Breast epithelium (tissue), 4 donors: ENCODE results near the gene BCAS3. TPM values are rescaled to one million over a fixed set of nuclear protein-coding genes. Genes with fewer than 3 reads are reported as not detected.

ENCODE experiments used
- DNase-seq, 2 donors: peaks; one replicate each; pipeline ENCODE4 v3.0.0-alpha.2; 2019; ENCODE audit warnings: low spot score in 2 of 2
- H3K27ac ChIP-seq, 2 donors: fragments of 200-600 bp; sonication (generic) in 1 of 2; one replicate each; pipeline ENCODE4 v1.5.1; 2016 to 2019; ENCODE audit warnings: mild to moderate bottlenecking in 1 of 2
- H3K27me3 ChIP-seq, 2 donors: fragments of 200-600 bp; sonication (generic) in 1 of 2; one replicate each; pipeline versions ENCODE4 v1.5.1 to v1.6.0; 2017 to 2019; ENCODE audit warnings: control low read depth in 1 of 2, mild to moderate bottlenecking in 1 of 2
- H3K36me3 ChIP-seq: fragments of 200-600 bp; one replicate; pipeline ENCODE4 v1.5.1; 2019
- H3K4me1 ChIP-seq, 2 donors: fragments of 200-600 bp; sonication (generic); one replicate each; pipeline ENCODE4 v1.5.1; 2016 to 2019; ENCODE audit warnings: control low read depth in 1 of 2
- H3K4me3 ChIP-seq, 3 donors: fragments of 200-600 bp; sonication (generic); 1 replicate in 2 of 3; 2 replicates in 1 of 3; pipeline ENCODE4 v1.5.1; 2016 to 2019; ENCODE audit warnings: mild to moderate bottlenecking in 3 of 3, moderate library complexity in 2 of 3
- H3K9me3 ChIP-seq, 2 donors: fragments of 200-600 bp; sonication (generic) in 1 of 2; one replicate each; pipeline ENCODE4 v1.5.1; 2016 to 2019; ENCODE audit warnings: control low read depth in 1 of 2
- POLR2A ChIP-seq: fragments of 450-650 bp; IDR thresholded peaks from one replicate; pipeline ENCODE4 v1.6.1; 2016; ENCODE audit warnings: antibody characterized with exemption, mild to moderate bottlenecking, moderate library complexity
- POLR2AphosphoS5 ChIP-seq, 3 donors: sonication (generic); formaldehyde crosslinking; IDR thresholded peaks; one replicate each; pipeline ENCODE4 v1.6.1; 2017; ENCODE audit warnings: antibody characterized with exemption in 3 of 3
- intact Hi-C: fragments of 100-400 bp; cut with DNase I; formaldehyde crosslinking; loops from one replicate; pipeline ENCODE4 v1.15.1; 2023; ENCODE audit warnings: low total_unique reads
- total RNA-seq, 3 donors: library from RNA; depleted of rRNA; stranded (reverse); fragments of >200 nt; gene quantifications; one replicate each; pipeline ENCODE4 v1.1.0, GENCODE V29; 2016
- TF ChIP-seq, protein P1 (sequence below), 3 donors: fragments of 450-650 bp; IDR thresholded peaks; one replicate each; pipeline ENCODE4 v1.5.1; 2016 to 2017; ENCODE audit warnings: antibody characterized with exemption in 3 of 3, mild to moderate bottlenecking in 3 of 3, moderate library complexity in 3 of 3

BCAS3 gene
- total RNA-seq, 3 donors from 2014 or later, result 30.8 to 47.9 (median 31.2) TPM

GRCh38 chr17:61371606-61372005 is 694.0 kb downstream of the BCAS3 start:
- H3K4me3 ChIP-seq, result no peak overlapping the region
- no peak for DNase-seq
- no peaks in the 10 kb centered on the region for H3K27me3 ChIP-seq
- H3K36me3 ChIP-seq, result no peaks in the 10 kb centered on the region
- no peaks in the 10 kb centered on the region for H3K4me1 ChIP-seq
- intact Hi-C loops, result no loop called here
- no peak overlapping the region for H3K27ac ChIP-seq
- no peak for TF ChIP-seq POLR2A
- no peaks in the 10 kb centered on the region for H3K9me3 ChIP-seq

GRCh38 chr17:61372436-61372835 is 694.8 kb downstream of the BCAS3 start:
- H3K4me3 ChIP-seq, result no peak overlapping the region
- intact Hi-C loops, result no loop called here
- H3K27me3 ChIP-seq, result no peaks in the 10 kb centered on the region
- no peak overlapping the region for H3K27ac ChIP-seq
- no peaks in the 10 kb centered on the region for H3K4me1 ChIP-seq
- H3K9me3 ChIP-seq, result no peaks in the 10 kb centered on the region
- DNase-seq, result no peak
- no peaks in the 10 kb centered on the region for H3K36me3 ChIP-seq
- TF ChIP-seq POLR2A, result no peak
- TF ChIP-seq POLR2AphosphoS5 (IDR thresholded peaks at IDR 0.05), result no peak
- TF ChIP-seq, protein P1, sequence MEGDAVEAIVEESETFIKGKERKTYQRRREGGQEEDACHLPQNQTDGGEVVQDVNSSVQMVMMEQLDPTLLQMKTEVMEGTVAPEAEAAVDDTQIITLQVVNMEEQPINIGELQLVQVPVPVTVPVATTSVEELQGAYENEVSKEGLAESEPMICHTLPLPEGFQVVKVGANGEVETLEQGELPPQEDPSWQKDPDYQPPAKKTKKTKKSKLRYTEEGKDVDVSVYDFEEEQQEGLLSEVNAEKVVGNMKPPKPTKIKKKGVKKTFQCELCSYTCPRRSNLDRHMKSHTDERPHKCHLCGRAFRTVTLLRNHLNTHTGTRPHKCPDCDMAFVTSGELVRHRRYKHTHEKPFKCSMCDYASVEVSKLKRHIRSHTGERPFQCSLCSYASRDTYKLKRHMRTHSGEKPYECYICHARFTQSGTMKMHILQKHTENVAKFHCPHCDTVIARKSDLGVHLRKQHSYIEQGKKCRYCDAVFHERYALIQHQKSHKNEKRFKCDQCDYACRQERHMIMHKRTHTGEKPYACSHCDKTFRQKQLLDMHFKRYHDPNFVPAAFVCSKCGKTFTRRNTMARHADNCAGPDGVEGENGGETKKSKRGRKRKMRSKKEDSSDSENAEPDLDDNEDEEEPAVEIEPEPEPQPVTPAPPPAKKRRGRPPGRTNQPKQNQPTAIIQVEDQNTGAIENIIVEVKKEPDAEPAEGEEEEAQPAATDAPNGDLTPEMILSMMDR (IDR thresholded peaks at IDR 0.05), result no peak

DNA sequence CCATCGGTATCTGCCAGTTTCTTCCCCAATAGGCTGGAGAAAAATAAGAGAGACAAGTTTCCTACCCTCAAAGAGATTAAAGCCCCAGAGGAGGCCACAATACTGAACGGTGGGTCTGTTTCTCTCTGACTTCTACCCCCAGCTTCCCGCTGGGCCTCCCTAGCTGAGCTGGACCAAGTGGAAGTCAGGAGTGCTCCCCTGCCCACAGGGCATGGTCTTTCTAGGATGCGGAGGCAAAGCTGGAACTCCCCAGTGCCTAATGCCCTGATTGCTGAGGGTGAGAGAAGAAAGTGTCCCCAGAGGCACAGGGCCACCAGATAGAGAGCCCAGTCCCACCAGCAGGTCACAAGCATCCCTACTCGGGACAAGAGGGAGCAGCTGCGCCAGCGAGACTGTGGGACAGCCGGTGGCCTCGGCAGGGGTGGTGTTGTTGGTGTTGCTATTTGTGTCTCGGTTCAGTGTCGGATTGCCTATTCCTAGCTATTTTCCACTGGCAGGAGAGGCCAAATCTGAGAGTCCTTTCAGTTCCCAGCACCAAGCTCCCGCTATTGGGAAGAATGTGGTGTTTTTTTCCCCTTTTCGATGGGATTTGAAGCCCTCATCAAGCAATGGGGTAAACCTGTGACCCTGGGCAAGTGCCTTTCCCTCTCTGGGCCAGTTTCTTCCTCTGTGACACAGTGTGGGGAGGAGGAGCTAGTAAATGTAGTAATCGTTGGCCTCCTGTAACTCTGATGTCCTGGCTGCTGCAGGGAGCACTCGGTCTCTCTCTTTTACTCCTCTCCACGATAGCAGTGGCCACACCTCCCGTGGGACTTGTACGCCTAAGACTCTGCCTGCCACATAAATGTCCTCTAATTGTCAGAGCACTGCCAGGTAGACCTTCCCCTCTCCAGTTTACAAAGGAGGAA is 699.5 kb downstream of the BCAS3 start:
- Histone ChIP-seq H3K36me3 (no peaks in the 10 kb centered on the region), H3K9me3 (no peaks in the 10 kb centered on the region), H3K4me3 (no peak overlapping the region), H3K27ac (peak overlapping the region in 1 of 2 donors; percentile 75), H3K4me1 (no peaks in the 10 kb centered on the region), H3K27me3 (no peaks in the 10 kb centered on the region)
- intact Hi-C loops, result no loop called here
- DNase-seq, result no peak
- TF ChIP-seq POLR2A, result no peak
- no peak for TF ChIP-seq POLR2AphosphoS5 (IDR thresholded peaks at IDR 0.05)
- TF ChIP-seq, protein P1 (IDR thresholded peaks at IDR 0.05), result no peak

DNA sequence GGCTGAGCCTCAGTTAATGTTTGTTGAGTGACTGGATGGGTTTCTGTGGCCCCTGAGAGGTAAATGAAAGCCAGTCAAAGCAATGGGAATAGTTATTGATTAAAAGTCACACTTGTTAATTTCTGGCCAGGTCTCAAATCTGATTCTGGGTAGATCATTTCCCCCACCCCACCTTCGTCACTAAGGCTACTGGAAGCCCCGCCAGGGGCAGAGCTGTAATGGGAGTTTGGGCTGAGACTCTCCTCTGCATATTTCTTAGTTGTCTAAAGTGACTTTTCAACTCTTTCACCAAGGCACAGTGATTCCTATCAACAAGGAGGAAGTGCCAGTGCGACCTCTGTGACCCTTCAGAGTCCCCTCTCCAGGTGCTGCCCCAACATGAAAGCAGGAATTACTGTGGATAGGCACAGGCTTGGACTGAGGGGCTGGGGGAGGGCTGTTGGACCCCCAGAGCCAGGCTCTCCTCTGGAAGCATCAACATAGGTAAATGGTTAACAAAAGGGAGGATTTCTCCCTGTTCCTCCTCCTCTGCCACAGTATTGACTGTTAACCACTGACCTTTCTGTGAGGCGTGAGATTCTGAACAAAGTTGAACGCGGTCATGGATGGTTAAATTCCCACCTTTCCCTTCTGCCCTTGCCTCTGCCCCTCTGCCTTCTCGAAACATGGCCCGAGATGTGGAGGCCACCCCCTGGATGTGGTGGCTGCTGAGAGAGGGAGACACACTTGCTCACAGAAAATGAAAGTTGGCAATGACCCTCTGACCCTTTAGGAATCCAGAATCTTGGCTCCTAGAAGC is 701.2 kb downstream of the BCAS3 start:
- intact Hi-C loops, result no loop called here
- no peaks in the 10 kb centered on the region for H3K36me3 ChIP-seq
- peak overlapping the region in 1 of 2 donors; percentile 77 for H3K27ac ChIP-seq

DNA sequence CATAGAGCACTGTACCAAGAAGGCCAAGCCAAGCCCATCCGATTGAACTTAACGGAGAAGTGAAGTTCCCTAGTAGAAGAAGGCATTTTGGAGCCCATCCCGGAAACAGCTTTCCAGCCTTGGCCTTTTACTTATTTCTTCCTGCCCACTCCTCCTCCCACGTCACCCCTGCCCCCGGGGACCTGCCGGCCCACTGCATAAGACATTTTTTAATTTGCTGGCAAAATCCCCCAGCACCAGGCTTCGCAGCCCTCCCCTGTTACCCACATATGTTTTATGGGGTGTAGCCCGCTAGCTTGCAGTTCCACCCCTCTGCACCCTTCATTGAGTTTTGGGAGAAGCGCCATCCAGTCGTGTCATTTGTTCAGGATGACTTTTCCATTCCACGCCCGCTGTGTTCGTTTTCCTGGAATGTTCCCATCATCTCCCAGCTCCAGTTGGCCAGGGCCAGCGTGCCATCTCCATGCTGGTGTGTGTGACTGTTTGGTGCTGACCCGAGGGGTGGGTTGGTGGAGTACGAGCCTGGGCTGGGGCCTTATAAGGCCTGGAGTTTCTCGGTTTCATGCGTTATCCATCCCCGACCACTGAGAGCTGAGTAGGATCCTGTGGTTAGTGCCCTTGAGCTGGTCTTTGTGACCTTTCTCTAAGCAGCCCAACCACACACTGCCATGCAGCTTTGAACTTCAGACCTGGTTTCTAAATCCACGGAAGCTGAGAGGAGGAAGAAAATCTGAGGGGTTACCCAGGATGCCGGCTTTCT is 702.0 kb downstream of the BCAS3 start:
- Histone ChIP-seq H3K9me3 (no peaks in the 10 kb centered on the region), H3K4me3 (no peak overlapping the region), H3K27ac (peak overlapping the region in 1 of 2 donors; percentile 77), H3K27me3 (no peaks in the 10 kb centered on the region), H3K4me1 (no peaks in the 10 kb centered on the region), H3K36me3 (no peaks in the 10 kb centered on the region)
- intact Hi-C loops, result no loop called here
- no peak for TF ChIP-seq POLR2A
- TF ChIP-seq POLR2AphosphoS5 (IDR thresholded peaks at IDR 0.05), result no peak
- TF ChIP-seq, protein P1 (IDR thresholded peaks at IDR 0.05), result no peak
- no peak for DNase-seq

More for the DNA sequence above, 701.2 kb downstream of the BCAS3 start:
- TF ChIP-seq POLR2A, result no peak
- TF ChIP-seq, protein P1 (IDR thresholded peaks at IDR 0.05), result no peak
- no peak for TF ChIP-seq POLR2AphosphoS5 (IDR thresholded peaks at IDR 0.05)
- Histone ChIP-seq H3K4me1 (no peaks in the 10 kb centered on the region), H3K9me3 (no peaks in the 10 kb centered on the region), H3K27me3 (no peaks in the 10 kb centered on the region), H3K4me3 (no peak overlapping the region)
- no peak for DNase-seq
